NCI-H2227 (cell line): ENCODE data around the gene ZNF106.

ENCODE experiments used
- DNase-seq: peaks from one replicate; lab custom pipeline; 2025; ENCODE audit not compliant: unreplicated experiment; lab: John Stamatoyannopoulos, UW

ZNF106 gene

DNA sequence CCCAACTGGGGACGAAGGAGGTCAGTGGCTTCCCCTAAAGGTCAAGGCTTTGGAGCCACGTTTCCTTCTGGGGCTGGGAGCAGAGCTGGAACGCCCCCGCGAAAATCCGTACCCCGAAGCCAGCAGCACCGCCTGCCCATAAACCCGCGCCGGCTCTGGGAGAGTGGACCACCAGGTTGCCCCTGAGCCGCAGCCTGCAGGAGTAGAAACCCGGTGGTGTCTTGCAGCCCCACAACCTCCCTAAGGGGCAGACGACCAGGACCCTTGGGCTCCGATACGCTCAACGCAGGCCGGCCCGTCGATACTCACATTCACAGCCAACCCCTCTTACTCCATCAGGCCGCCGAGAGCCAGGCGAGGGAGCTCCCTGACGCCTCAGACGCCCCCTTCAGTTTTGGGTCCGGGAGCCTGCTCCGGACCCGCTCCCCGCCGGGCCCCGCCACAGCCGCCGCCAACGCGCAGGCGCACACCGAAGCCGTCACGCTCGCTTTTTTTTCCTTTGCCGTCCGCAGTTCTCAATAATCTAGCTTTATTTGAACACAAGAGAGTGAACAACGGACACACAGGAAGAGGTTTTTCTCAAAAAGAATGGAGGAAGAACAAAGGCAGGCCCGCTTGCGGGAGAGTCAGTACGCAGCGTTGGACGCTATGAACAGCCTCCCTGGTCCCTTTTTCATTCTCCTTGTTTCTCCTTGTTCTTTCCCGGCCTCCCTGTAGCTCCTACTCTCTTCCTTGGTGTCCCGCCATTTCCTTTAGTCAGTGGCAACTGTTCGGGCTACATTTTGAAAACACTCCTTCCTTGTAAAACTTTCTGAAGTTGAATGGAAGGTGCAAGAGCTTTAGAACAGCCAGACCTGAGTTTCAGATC, at the start of gene ZNF106:
ZNF106 (minus strand) TSS at position 471 of the 868 bp plus-strand sequence. CDS start 18,852 bp downstream, outside the sequence.
- DNase-seq, result peak; percentile 91

DNA sequence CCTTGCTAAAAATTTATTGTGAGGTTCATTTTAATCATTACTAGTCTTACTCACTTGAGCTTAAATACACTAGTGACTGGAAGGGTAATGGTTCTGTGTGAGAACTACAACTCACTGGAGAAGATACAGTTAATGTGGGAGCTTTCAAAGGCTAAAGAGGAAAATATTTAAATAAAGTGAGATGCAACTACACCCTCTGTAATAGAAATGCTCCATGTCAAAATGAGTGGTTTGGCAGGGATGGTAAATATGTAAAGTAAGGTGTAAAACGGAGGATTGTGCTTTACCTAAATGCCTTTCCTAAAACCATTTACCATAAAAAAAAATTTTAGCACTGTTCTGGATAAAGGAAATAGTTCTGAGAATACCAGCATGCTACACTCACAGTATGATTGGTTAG, 42.3 kb upstream of the ZNF106 start:
- DNase-seq, result no peak

- no peak for DNase-seq
Measured at GRCh38 chr15:42528970-42529369, 38.0 kb upstream of the ZNF106 start.

DNA sequence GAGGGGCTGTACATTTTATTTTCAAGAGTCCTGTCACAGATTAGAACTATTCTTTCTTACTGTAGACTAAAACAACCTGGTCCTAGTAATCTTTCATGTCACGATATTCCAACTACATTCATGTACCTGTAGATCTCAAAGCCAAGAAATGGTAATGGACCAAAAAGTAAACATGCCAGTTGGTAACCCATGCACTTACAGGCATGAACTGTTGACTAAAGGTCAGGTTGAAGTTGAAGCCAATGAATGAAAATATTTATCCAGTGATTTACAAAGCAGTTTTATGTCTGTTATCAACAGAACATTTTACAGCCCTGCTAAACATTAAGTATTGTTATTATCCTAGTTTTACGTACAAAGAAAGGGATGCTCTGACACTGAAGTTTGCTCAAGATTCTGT, 32.4 kb upstream of the ZNF106 start:
- DNase-seq, result no peak

DNA sequence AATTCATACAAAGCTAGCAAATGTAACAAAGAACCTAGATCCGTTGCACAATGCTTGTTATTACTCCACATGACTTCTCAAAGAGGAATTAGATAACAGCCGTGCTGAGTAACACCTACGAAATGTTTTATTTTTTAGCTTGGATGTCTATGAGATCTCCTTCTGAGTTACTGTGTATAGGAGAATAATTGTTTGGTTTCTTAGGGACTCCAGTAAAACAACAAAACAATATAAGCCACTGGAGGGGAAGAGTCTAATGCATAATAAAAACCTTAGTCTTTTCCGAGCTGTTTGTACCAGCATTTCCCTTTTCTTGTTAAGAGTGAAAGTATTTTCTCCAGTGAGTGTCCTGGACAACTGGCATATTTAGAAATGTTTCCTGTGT, 20.1 kb upstream of the ZNF106 start:
- DNase-seq, result no peak

- DNase-seq, result no peak
Measured at GRCh38 chr15:42510258-42511006, 19.5 kb upstream of the ZNF106 start.

DNA sequence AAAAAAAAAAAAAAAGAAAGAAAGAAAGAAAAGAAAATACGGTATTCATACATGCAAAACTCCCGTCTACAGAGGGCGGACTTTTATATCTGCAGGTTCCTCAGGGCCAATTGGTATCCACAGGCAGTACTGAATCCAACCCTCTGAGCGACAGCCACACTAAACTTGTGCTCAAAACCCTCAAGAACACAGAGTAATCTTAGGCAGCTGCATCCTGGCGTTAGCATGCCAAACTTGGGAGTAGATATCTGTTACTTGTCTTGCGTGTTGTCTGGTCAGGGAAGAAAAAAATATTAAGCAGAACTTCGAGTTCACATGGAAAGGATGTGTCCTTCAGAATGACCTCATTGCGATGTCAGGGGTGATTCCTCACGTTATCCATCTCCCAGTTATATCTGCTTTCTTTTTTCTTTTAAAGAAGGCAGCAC, 17.3 kb upstream of the ZNF106 start:
- DNase-seq, result no peak

GRCh38 chr15:42507514-42507913, 16.6 kb upstream of the ZNF106 start:
- DNase-seq, result no peak

- DNase-seq, result no peak
Measured at GRCh38 chr15:42504631-42505030, 13.7 kb upstream of the ZNF106 start.

GRCh38 chr15:42503825-42504224, 12.9 kb upstream of the ZNF106 start:
- DNase-seq, result no peak

GRCh38 chr15:42502477-42502876, 11.5 kb upstream of the ZNF106 start:
- DNase-seq, result no peak

GRCh38 chr15:42499858-42500609, 9.1 kb upstream of the ZNF106 start:
- DNase-seq, result no peak

DNA sequence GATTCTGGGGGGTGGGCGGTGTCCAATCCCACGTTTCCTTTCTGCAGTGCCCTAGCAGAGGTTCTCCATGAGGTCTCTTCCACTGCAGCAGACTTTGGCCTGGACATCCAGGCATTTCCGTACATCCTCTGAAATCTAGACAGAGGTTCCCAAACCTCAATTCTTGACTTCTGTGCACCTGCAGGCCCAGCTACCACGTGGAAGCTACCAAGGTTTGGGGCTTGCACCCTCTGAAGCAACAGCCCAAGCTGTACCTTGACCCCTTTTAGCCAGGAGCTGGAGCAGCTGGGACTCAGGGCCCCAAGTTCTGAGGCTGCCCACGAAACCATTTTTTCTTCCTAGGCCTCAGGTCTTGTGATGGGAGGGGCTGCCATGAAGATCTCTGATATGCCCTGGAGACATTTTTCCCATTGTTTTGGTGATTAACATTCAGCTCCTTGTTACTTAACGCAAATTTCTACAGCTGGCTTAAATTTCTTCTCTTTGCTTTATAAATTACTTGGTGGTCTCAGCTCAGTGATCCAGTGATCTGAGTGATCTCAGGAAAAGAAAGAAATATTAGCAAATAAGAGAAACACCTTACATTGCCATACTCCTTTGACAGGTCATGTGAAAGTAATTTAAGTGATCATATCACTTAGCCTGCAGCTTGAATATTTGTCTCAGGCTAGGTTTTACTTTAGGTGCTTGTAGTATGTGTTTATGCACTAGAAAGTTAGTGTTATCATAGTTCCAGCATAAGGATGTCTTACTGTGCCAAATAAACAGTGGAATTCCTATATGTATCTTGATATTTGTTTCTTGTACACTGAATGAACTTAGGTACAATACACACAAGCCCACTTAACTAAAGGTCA, 7.5 kb upstream of the ZNF106 start:
- no peak for DNase-seq

DNA sequence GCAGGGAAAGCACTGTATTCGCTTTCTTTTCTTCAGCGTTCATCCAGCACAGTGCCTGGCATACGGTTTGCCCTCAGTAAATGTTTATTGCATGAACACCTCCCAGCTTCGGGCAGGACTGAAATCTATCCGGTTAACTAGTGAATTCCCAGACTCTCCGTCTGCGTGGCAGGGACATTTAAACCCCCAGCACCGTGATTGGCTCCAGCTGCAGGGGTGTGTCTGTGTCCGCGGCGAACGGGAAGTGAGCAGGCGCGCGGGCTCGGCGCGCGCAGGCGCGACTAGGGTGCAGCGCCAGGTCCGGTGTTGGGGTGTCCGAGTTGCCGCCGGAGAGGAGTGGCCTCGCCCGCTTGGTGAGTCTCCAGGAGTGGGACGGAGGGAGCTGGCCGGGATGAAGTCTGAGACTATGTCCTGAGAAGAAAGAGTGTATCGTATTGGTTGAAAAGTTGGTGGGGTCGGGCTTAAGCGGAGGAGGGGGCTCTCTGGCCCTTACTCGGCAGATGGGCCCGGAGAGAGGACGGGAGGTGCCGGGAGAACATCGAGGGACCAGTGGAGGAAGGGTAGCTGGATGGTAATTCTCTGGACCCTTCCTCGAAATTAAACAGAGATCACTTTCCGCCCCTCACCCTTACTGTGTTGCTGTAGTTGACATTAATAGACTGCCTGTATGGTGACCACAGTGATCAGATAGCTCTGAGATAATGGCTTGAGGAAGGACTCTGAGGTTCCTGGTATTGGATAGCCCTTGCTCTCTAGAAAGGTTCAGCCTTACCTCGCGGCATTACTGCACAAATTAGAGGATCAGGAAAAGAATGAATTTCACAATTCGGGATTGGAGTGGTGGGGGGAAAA, 4.6 kb upstream of the ZNF106 start, which contains the start of gene SNAP23:
SNAP23 (plus strand) TSS at position 274 of the 852 bp plus-strand sequence. CDS start 16,213 bp downstream, outside the sequence.
- DNase-seq, result peak; percentile 90

DNA sequence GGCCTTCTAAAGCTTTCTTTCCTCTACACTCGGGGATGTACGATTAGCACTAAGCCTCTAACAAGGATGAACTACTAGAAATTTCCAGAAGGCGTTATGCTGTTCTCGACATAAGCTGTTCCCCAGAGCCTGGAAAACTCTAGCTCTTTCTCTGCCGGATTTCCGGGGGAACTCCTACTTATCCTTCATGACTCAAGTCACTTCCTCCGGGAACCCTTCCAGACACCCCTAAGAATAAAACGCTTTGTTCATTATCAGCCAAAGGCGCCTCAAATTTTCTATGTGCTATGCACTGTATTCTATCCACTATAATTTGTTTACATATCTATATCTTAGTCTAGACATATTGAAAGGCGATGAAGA, 4.0 kb upstream of the ZNF106 start:
- peak; percentile 35 for DNase-seq

- DNase-seq, result no peak
Measured at GRCh38 chr15:42493679-42494078, 2.7 kb upstream of the ZNF106 start.

- no peak for DNase-seq
Measured at GRCh38 chr15:42491539-42492225, 741 bp upstream of the ZNF106 start.

DNA sequence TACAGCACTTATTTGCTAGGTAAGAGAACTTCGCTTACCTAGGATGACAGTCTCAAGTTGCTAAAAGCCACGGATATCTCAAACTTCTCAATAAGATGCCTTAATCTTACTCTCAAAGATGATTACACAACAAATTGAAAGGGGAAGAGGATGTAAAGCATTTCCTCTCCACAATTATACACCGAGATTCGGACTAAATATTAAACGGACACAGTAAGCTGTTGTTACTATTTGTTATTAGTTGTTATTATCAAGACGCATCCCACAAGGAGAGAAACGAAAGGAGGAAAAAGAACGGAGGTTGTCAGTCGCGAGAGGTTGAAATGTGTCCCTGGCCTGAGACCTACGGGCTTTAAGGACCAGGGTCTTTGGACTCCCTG, 660 bp downstream of the ZNF106 start:
- DNase-seq, result no peak

GRCh38 chr15:42483677-42484076, 7.3 kb downstream of the ZNF106 start:
- peak; percentile 67 for DNase-seq
